ENCODE results near the gene NEK9. TPM values are rescaled to one million over a fixed set of nuclear protein-coding genes. Genes with fewer than 3 reads are reported as not detected.

Gene NEK9
- total RNA-seq, 1 experiment from 2014 or later = 56.5 TPM

DNA sequence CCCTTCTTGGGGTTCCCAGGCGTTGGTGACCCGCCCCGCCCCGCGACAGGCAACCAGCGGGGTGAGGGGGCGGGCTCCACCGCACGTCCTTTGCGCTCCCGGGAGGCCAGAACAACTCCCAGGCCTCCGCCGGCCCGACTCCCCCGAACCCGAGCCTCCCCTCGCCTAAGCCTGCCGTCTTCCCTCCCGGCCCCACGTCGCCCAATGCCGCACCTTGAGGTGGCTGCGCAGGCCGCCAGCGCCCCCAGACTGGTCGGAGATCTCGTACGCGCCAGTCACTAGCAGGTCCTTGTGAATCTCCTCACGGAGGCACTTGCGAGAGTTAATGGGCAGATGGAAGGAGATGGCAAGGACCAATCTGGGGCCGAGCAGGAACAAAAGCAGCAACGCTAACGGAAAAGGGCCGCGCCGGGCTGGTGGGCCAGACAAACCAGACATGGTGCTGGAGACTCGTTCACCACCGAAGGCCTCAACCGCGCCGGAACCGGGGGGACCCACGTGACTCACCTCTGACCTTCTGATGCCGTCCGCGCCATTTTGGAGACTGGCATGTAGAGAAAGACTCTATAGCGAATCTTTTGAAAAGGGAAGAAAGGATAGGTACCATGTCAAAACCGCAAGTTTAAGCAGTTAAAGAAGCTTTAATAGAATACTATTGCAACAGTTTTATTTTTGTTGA is 49.4 kb upstream of the NEK9 start, which contains the start of gene TMED10:
TMED10 (minus strand) TSS at position 471 of the 679 bp plus-strand sequence; CDS start at position 438, 33 bp downstream.
- H3K79me1 ChIP-seq (ENCODE audit: insufficient read depth, low read depth, low read length, poor library complexity, severe bottlenecking) = peaks cover 4% of the 10 kb centered on the region
- no peak within 1 kb of the TSS for H2BK120ac ChIP-seq (ENCODE audit: low read depth, low read length, poor library complexity, severe bottlenecking)
- H3K18ac ChIP-seq (ENCODE audit: insufficient read length, low read depth, low read length) = peak within 1 kb of the TSS; percentile 84
- H3K56ac ChIP-seq (ENCODE audit: insufficient read length, low read depth, low read length) = no peak within 1 kb of the TSS
- no peak within 1 kb of the TSS for H3K23ac ChIP-seq (ENCODE audit: insufficient read length, low read depth, low read length)
- no peak within 1 kb of the TSS for H4K91ac ChIP-seq (ENCODE audit: insufficient read length, low read depth, low read length)
- Mint-ChIP-seq H3K27ac (peak within 1 kb of the TSS; percentile 98 to 99 (median 99)), H3K27me3 (ENCODE audit: low read depth) (no peaks in the 10 kb centered on the region), H3K9me3 (no peaks in the 10 kb centered on the region), H3K36me3 (ENCODE audit: insufficient read depth in 1 of 3, low read depth in 3 of 3) (peaks cover 0 to 4% (median 0%) of the 10 kb centered on the region in 3 experiments; a peak in 1 of 7 replicates), H3K4me1 (peaks cover 9 to 25% of the 10 kb centered on the region in 2 experiments), H3K4me3 (peak within 1 kb of the TSS; percentile 96 to 98)
- H3K9ac ChIP-seq (ENCODE audit: extremely low read depth, insufficient read length, low read length) = peak within 1 kb of the TSS; percentile 91
- H3K4me2 ChIP-seq (ENCODE audit: insufficient read depth, insufficient read length, low read length) = peak within 1 kb of the TSS; percentile 95
- H2BK15ac ChIP-seq (ENCODE audit: low read depth, low read length) = no peak within 1 kb of the TSS
- H2BK20ac ChIP-seq (ENCODE audit: low read depth, low read length, poor library complexity, severe bottlenecking) = no peak within 1 kb of the TSS
- H3K79me2 ChIP-seq (ENCODE audit: insufficient read depth, low read length) = peaks cover 27% of the 10 kb centered on the region; the same call in 1 of the 2 replicates
- H4K5ac ChIP-seq (ENCODE audit: insufficient read length, low read depth, low read length) = peak within 1 kb of the TSS; percentile 63
- H4K20me1 ChIP-seq (ENCODE audit: control insufficient read depth, insufficient read depth, insufficient read length) = no peaks in the 10 kb centered on the region
- DNase-seq = peak; percentile 86
- no peaks in the 10 kb centered on the region for H3K27me3 ChIP-seq (ENCODE audit: insufficient read depth, low read length)
- peak within 1 kb of the TSS; percentile 69 for H2AFZ ChIP-seq (ENCODE audit: low read length)
- no peak within 1 kb of the TSS for H3T11ph ChIP-seq (ENCODE audit: low read length)
- WGBS (ENCODE audit: extremely low coverage, insufficient read length, low lambda C conversion rate) = no CpG with 5 or more reads among the region's 49 CpGs
- H4K8ac ChIP-seq (replicated peaks; ENCODE audit: insufficient read length, low read depth, low read length) = no peak within 1 kb of the TSS
- H3K14ac ChIP-seq (ENCODE audit: insufficient read depth, low read length) = peak within 1 kb of the TSS; percentile 78
- no peak within 1 kb of the TSS; the same call in 1 of the 2 replicates for H3K4ac ChIP-seq (ENCODE audit: low read depth, low read length)
- peak within 1 kb of the TSS; percentile 30 for H2BK5ac ChIP-seq (ENCODE audit: insufficient read length, low read length)
- H3K23me2 ChIP-seq (ENCODE audit: insufficient read length, low read depth, low read length, poor library complexity, severe bottlenecking) = no peaks in the 10 kb centered on the region
- H3K9me3 ChIP-seq (ENCODE audit: control insufficient read depth, low read depth, low read length) = no peaks in the 10 kb centered on the region
- H3K27ac ChIP-seq (ENCODE audit: insufficient read length, low read depth, low read length) = peak within 1 kb of the TSS; percentile 66
- TF ChIP-seq, protein P1, sequence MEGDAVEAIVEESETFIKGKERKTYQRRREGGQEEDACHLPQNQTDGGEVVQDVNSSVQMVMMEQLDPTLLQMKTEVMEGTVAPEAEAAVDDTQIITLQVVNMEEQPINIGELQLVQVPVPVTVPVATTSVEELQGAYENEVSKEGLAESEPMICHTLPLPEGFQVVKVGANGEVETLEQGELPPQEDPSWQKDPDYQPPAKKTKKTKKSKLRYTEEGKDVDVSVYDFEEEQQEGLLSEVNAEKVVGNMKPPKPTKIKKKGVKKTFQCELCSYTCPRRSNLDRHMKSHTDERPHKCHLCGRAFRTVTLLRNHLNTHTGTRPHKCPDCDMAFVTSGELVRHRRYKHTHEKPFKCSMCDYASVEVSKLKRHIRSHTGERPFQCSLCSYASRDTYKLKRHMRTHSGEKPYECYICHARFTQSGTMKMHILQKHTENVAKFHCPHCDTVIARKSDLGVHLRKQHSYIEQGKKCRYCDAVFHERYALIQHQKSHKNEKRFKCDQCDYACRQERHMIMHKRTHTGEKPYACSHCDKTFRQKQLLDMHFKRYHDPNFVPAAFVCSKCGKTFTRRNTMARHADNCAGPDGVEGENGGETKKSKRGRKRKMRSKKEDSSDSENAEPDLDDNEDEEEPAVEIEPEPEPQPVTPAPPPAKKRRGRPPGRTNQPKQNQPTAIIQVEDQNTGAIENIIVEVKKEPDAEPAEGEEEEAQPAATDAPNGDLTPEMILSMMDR (conservative IDR thresholded peaks at IDR 0.05) = no peak
- no peak within 1 kb of the TSS for H2AK5ac ChIP-seq (ENCODE audit: insufficient read length, low read length)
- no peaks in the 10 kb centered on the region for H3K4me1 ChIP-seq (ENCODE audit: insufficient read depth, low read length)
- no peak within 1 kb of the TSS for H2BK12ac ChIP-seq (ENCODE audit: insufficient read length, low read depth, low read length)
